K562 (cell line): ENCODE measurements around the gene TP53RK. TPM values are rescaled to one million over a fixed set of nuclear protein-coding genes. Genes with fewer than 3 reads are reported as not detected.

ENCODE experiments used
- CHD2 ChIP-seq: IDR thresholded peaks from 2 replicates; pipeline ENCODE4 v1.6.1; 2011; ENCODE audit warnings: low read depth, low read length
- DACH1 ChIP-seq: fragments of 450-650 bp; IDR thresholded peaks from 2 replicates; pipeline ENCODE4 v1.6.1; 2018; ENCODE audit not compliant: partially characterized antibody
- GATAD2A ChIP-seq: fragments of 450-650 bp; IDR thresholded peaks from 2 replicates; pipeline ENCODE4 v1.6.1; 2017
- ILK ChIP-seq: fragments of 450-650 bp; IDR thresholded peaks from 2 replicates; pipeline ENCODE4 v1.6.1; 2016; ENCODE audit warnings: missing genetic modification characterization, low read depth, mild to moderate bottlenecking, missing compliant biosample characterization, moderate library complexity, borderline replicate concordance
- MEF2D ChIP-seq: conservative IDR thresholded peaks from 2 replicates; pipeline ENCODE4 v1.6.1; 2016; ENCODE audit warnings: low read depth, missing genetic modification characterization, missing compliant biosample characterization
- MLLT1 ChIP-seq, 2 experiments: fragments of 450-650 bp; IDR thresholded peaks; 2 replicates each; pipeline ENCODE4 v1.6.1; 2016
- MYNN ChIP-seq, 2 experiments: sonication (generic); formaldehyde crosslinking in 1 of 2; IDR thresholded peaks; 2 replicates each; pipeline versions ENCODE4 v1.5.0 to v1.6.1; 2016 to 2020; ENCODE audit warnings: antibody characterized with exemption in 1 of 2, missing genetic modification reagents in 1 of 2
- NR0B1 ChIP-seq: fragments of 450-650 bp; IDR thresholded peaks from one replicate; pipeline ENCODE4 v1.6.1; 2018; ENCODE audit warnings: mild to moderate bottlenecking, moderate library complexity; ENCODE audit not compliant: partially characterized antibody
- RERE ChIP-seq: sonication (generic); formaldehyde crosslinking; IDR thresholded peaks from 2 replicates; pipeline ENCODE4 v1.8.0; 2023; ENCODE audit warnings: missing genetic modification reagents, mild to moderate bottlenecking, borderline replicate concordance
- SAP30 ChIP-seq: fragments of 200-600 bp; sonication (generic); IDR thresholded peaks from 2 replicates; pipeline ENCODE4 v1.6.1; 2012; ENCODE audit warnings: borderline replicate concordance, low read depth, mild to moderate bottlenecking, moderate library complexity, low read length, control low read depth, inconsistent platforms; ENCODE audit not compliant: insufficient read depth, poor library complexity, severe bottlenecking
- SIN3A ChIP-seq, 2 experiments: fragments of 150-350 bp in 1 of 2; IDR thresholded peaks; 2 replicates each; pipeline ENCODE4 v1.6.1; 2011 to 2016; ENCODE audit warnings: borderline replicate concordance in 2 of 2, low read depth in 2 of 2, low read length in 2 of 2, mild to moderate bottlenecking in 2 of 2, moderate library complexity in 2 of 2; ENCODE audit not compliant: control insufficient read depth in 1 of 2
- SIN3B ChIP-seq: fragments of 450-650 bp; IDR thresholded peaks from 2 replicates; pipeline ENCODE4 v1.6.1; 2017; ENCODE audit warnings: low read depth, mild to moderate bottlenecking, moderate library complexity
- TAF7 ChIP-seq: fragments of 450-650 bp; IDR thresholded peaks from 2 replicates; pipeline ENCODE4 v1.6.1; 2016; ENCODE audit warnings: missing genetic modification characterization, missing compliant biosample characterization
- TCF15 ChIP-seq: fragments of 250-450 bp; sonication (Bioruptor Pico); IDR thresholded peaks from 2 replicates; pipeline ENCODE4 v1.8.0; 2022; ENCODE audit warnings: moderate library complexity, mild to moderate bottlenecking, inconsistent platforms
- ZNF717 ChIP-seq: fragments of 250-450 bp; sonication (Bioruptor Pico); IDR thresholded peaks from 2 replicates; pipeline ENCODE4 v1.5.0; 2021
- polyA plus RNA-seq, 8 experiments: library from polyadenylated mRNA; depleted of rRNA in 4 of 8; stranded (reverse) in 5 of 8; unstranded in 3 of 8; fragments of >200 nt; fragmentation: Nextera tagmentation in 2 of 8; fragmentation: Illumina TruSeq in 1 of 8; extraction: Ambion mirVana in 2 of 8; extraction: Trizol in 1 of 8; gene quantifications; 2 replicates each; pipeline versions ENCODE4 v1.2.1 to v1.2.3, GENCODE V29; 2011 to 2014; ENCODE audit warnings: inconsistent platforms in 1 of 8, missing spikeins in 1 of 8
- total RNA-seq, 7 experiments: library from RNA; depleted of rRNA in 6 of 7; stranded (reverse); fragments of >200 nt in 6 of 7; fragmentation: Illumina TruSeq in 2 of 7; extraction: Trizol in 2 of 7; gene quantifications; 2 replicates each; pipeline versions ENCODE4 v1.2.1 to v1.2.3, GENCODE V29; 2011 to 2021; ENCODE audit warnings: low replicate concordance in 1 of 7

The TP53RK gene
- total and polyA plus RNA-seq, 9 of the 15 experiments (the other 6 are each of a cell fraction or from before 2014, with no cell fraction given), result 2.9 to 43.5 (median 17.2) TPM

- peak; percentile 91 for TF ChIP-seq SAP30
- peak; percentile 60 to 72; a peak in 2 of 4 replicates for TF ChIP-seq SIN3A (IDR thresholded peaks at IDR 0.05; ENCODE audit: borderline replicate concordance in 2 of 2, control insufficient read depth in 1 of 2, low read depth in 2 of 2, low read length in 2 of 2)
- peak; percentile 89 for TF ChIP-seq SIN3B
- TF ChIP-seq TCF15 (CRISPR knock-in tag), result no peak
- no peak for TF ChIP-seq NR0B1
- no peak for TF ChIP-seq ILK (tag)
- TF ChIP-seq CHD2, result peak; percentile 85
- TF ChIP-seq MEF2D (tag), result no peak
- TF ChIP-seq ZNF717 (CRISPR knock-in tag), result peak; percentile 71; the same call in 1 of the 2 replicates
- peak; percentile 96 for TF ChIP-seq DACH1
- TF ChIP-seq GATAD2A, result peak; percentile 24; the same call in 1 of the 2 replicates
- peak; percentile 83 for TF ChIP-seq TAF7
- TF ChIP-seq MLLT1 (IDR thresholded peaks at IDR 0.05), result peak in 1 of 2 experiments; percentile 79; a peak in 2 of 4 replicates
- TF ChIP-seq MYNN (IDR thresholded peaks at IDR 0.05), result no peak
- no peak for TF ChIP-seq MYNN (CRISPR knock-in tag; IDR thresholded peaks at IDR 0.05)
- 0 out of 2 replicates have a peak, but pooled peaks have one; percentile 80 for TF ChIP-seq RERE (CRISPR knock-in tag)
These were observed at the start of gene TP53RK (continued) for GRCh38 chr20:46689082-46689753.
